Endothelial cell of umbilical vein (primary cell): ENCODE data around the gene GSTM4. TPM values are rescaled to one million over a fixed set of nuclear protein-coding genes. Genes with fewer than 3 reads are reported as not detected.

Experiments
- BruUV-seq: library from RNA; stranded (reverse); fragments of 400-500 nt; replicated peaks from 2 replicates; lab custom pipeline; 2021; lab: Mats Ljungman, UMichigan
- CTCF ChIA-PET: fragments of 300-600, 350-600 bp; sonication (Branson Sonifier 250); formaldehyde crosslinking; loops from one replicate; lab custom pipeline; 2021; ENCODE audit warnings: antibody characterized with exemption, inconsistent platforms; lab: Charles Lee
- POLR2A ChIA-PET: fragments of 300-600, 350-600 bp; sonication (Branson Sonifier 250); formaldehyde crosslinking; loops from one replicate; lab custom pipeline; 2021; ENCODE audit warnings: antibody characterized with exemption, inconsistent platforms; lab: Charles Lee
- DNase-seq: peaks from one replicate; pipeline ENCODE4 v3.0.0-alpha.2; 2011; ENCODE audit warnings: low read depth, low spot score
- FAIRE-seq: peaks from 2 replicates; lab custom pipeline; 2011; peaks lifted over from hg19 to GRCh38; lab: Jason Lieb, UNC
- H2AFZ ChIP-seq: 2 replicates; pipeline ENCODE4 v1.6.0; 2012; ENCODE audit warnings: low read depth, low read length, control low read depth, inconsistent platforms
- H3K27ac ChIP-seq: 2 replicates; pipeline ENCODE4 v1.5.1; 2011; ENCODE audit warnings: low read depth, mild to moderate bottlenecking, control low read depth, low read length, moderate library complexity; ENCODE audit not compliant: insufficient read depth
- H3K27me3 ChIP-seq, 2 experiments: 2 replicates each; pipeline versions ENCODE4 v1.6.0 to v1.6.1; 2011; ENCODE audit warnings: low read length in 2 of 2, mixed read lengths in 1 of 2; ENCODE audit not compliant: control insufficient read depth in 2 of 2, insufficient read depth in 2 of 2
- H3K36me3 ChIP-seq, 2 experiments: 2 replicates in 1 of 2; 3 replicates in 1 of 2; pipeline ENCODE4 v1.5.1; 2011; ENCODE audit warnings: low read length in 2 of 2, mild to moderate bottlenecking in 1 of 2, moderate library complexity in 1 of 2; ENCODE audit not compliant: control insufficient read depth in 2 of 2, insufficient read depth in 2 of 2; ENCODE audit errors: extremely low read depth in 1 of 2
- H3K4me1 ChIP-seq: 3 replicates; pipeline ENCODE4 v1.5.1; 2011; ENCODE audit warnings: mild to moderate bottlenecking, low read length; ENCODE audit not compliant: control insufficient read depth, insufficient read depth; ENCODE audit errors: extremely low read depth
- H3K4me2 ChIP-seq: 2 replicates; pipeline ENCODE4 v1.6.1; 2011; ENCODE audit warnings: low read length, control low read depth, mixed read lengths; ENCODE audit not compliant: insufficient read depth
- H3K4me3 ChIP-seq, 3 experiments: fragments of 200-600 bp in 1 of 3; sonication (generic), shearing (Covaris generic) in 1 of 3; replicated peaks in 1 of 3; 2 replicates each; pipeline ENCODE4 v1.5.1; 2011 to 2016; ENCODE audit warnings: control low read depth in 3 of 3, low read length in 3 of 3, mild to moderate bottlenecking in 2 of 3, inconsistent platforms in 1 of 3, low read depth in 1 of 3, moderate library complexity in 1 of 3; ENCODE audit not compliant: insufficient read depth in 1 of 3
- H3K79me2 ChIP-seq: 2 replicates; pipeline ENCODE4 v1.6.0; 2012; ENCODE audit warnings: low read length, inconsistent platforms; ENCODE audit not compliant: control insufficient read depth, insufficient read depth
- H3K9ac ChIP-seq: replicated peaks from 2 replicates; pipeline ENCODE3; 2011; ENCODE audit warnings: low read length, control low read depth; ENCODE audit not compliant: insufficient read depth; ENCODE audit errors: extremely low read depth
- H3K9me1 ChIP-seq: replicated peaks from 3 replicates; pipeline ENCODE4 v1.6.0; 2011; ENCODE audit warnings: mild to moderate bottlenecking, low read length; ENCODE audit not compliant: control insufficient read depth, insufficient read depth; ENCODE audit errors: extremely low read depth
- H3K9me3 ChIP-seq: replicated peaks from 2 replicates; pipeline ENCODE4 v1.5.1; 2012; ENCODE audit warnings: low read length, inconsistent platforms; ENCODE audit not compliant: control insufficient read depth, insufficient read depth
- H4K20me1 ChIP-seq: replicated peaks from 2 replicates; pipeline ENCODE3; 2011; ENCODE audit warnings: mild to moderate bottlenecking, low read length; ENCODE audit not compliant: control insufficient read depth, insufficient read depth; ENCODE audit errors: extremely low read depth
- EZH2 ChIP-seq: IDR thresholded peaks from 2 replicates; pipeline ENCODE4 v1.6.1; 2012; ENCODE audit warnings: borderline replicate concordance, low read depth, mild to moderate bottlenecking, moderate library complexity, low read length, inconsistent platforms; ENCODE audit not compliant: severe bottlenecking
- FOS ChIP-seq: IDR thresholded peaks from 2 replicates; pipeline ENCODE4 v1.6.1; 2011; ENCODE audit warnings: mild to moderate bottlenecking, low read length, moderate library complexity, borderline replicate concordance; ENCODE audit not compliant: insufficient read depth
- GATA2 ChIP-seq: IDR thresholded peaks from 2 replicates; pipeline ENCODE4 v1.7.0; 2011; ENCODE audit warnings: low read depth, mild to moderate bottlenecking, moderate library complexity, mixed read lengths, low read length; ENCODE audit not compliant: insufficient read length, insufficient read depth
- JUN ChIP-seq: IDR thresholded peaks from 2 replicates; pipeline ENCODE4 v1.6.1; 2011; ENCODE audit warnings: borderline replicate concordance, low read depth; ENCODE audit not compliant: insufficient read length, insufficient read depth
- MYC ChIP-seq: IDR thresholded peaks from one replicate; pipeline ENCODE4 v1.6.1; 2011; ENCODE audit warnings: mild to moderate bottlenecking, low read depth, low read length
- POLR2A ChIP-seq: IDR thresholded peaks from 2 replicates; pipeline ENCODE4 v1.6.1; 2012; ENCODE audit warnings: low read depth, mild to moderate bottlenecking, control low read depth, low read length
- POLR2AphosphoS5 ChIP-seq: IDR thresholded peaks from 2 replicates; pipeline ENCODE4 v1.6.1; 2012; ENCODE audit warnings: low read depth, mild to moderate bottlenecking, control low read depth, low read length, moderate library complexity; ENCODE audit not compliant: insufficient read depth
- dilution Hi-C: fragments of 300-500 bp; cut with MboI; formaldehyde crosslinking; loops from one replicate; pipeline ENCODE4 v1.15.0; 2019; ENCODE audit warnings: low sequenced_read_pairs; ENCODE audit not compliant: extremely low pct_ligation_motif_present
- intact Hi-C: fragments of 100-400 bp; cut with micrococcal nuclease; formaldehyde crosslinking; loops from one replicate; pipeline ENCODE4 v1.10.0; 2022
- polyA plus RNA-seq, 4 experiments: library from polyadenylated mRNA; depleted of rRNA in 3 of 4; stranded (reverse) in 3 of 4; unstranded in 1 of 4; fragments of >200 nt; gene quantifications; 2 replicates each; pipeline versions ENCODE4 v1.2.1 to v1.2.3, GENCODE V29; 2011 to 2012; ENCODE audit warnings: missing spikeins in 1 of 4
- total RNA-seq: library from RNA; stranded (reverse); gene quantifications from 2 replicates; pipeline ENCODE4 v1.2.3, GENCODE V29; 2021
- TF ChIP-seq, protein P1 (sequence below): IDR thresholded peaks from 2 replicates; pipeline ENCODE4 v1.6.1; 2011; ENCODE audit not compliant: insufficient read depth, insufficient read length
- TF ChIP-seq, protein P2 (sequence below), 2 donors: IDR thresholded peaks; 1 replicate in 1 of 2; 2 replicates in 1 of 2; pipeline ENCODE4 v1.5.1; 2011; ENCODE audit warnings: low read length in 2 of 2, mild to moderate bottlenecking in 2 of 2, moderate library complexity in 2 of 2, control low read depth in 1 of 2, inconsistent platforms in 1 of 2, low read depth in 1 of 2; ENCODE audit not compliant: insufficient read depth in 1 of 2; ENCODE audit errors: extremely low read depth in 1 of 2

The GSTM4 gene
- total and polyA plus RNA-seq, 2 donors (not counting 3 experiments of a cell fraction or from before 2014, with no cell fraction given), result 9.5 to 11.6 TPM

DNA sequence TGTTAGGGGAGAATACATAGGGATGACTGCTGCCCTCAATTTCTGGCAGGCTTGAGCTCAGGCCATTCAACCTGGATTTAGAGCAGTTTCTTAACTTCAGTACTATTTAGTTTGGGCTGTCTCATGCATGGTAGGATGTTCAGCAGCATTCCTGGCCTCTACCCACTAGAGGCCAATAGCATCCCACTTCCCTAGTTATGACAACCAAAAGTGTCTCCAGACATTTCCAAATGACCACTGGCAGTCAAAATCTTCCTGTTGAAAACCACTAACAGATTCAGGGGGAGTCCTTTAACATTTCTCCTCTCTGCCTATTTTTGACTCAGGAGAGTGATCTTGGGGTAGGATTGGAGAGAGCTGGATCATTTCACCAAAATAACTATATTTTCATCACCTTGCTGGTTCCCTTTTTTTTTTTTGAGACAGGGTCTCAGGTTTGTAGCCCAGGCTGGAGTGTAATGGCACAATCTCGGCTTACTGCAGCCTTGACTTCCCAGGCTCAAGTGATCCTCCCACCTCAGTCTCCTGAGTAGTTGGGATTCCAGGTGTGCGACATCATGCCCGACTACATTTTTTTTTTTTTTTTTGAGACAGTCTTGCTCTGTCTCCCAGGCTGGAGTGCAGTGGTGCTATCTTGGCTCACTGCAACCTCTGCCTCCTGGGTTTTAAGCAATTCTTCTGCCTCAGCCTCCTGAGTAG, 45.1 kb upstream of the GSTM4 start:
- BruUV-seq, result no TSS peak
- Histone ChIP-seq H3K4me1 (peaks cover 24% of the 10 kb centered on the region), H3K9me3 (no peaks in the 10 kb centered on the region), H3K4me2 (no peak overlapping the region), H4K20me1 (no peaks in the 10 kb centered on the region), H3K9ac (no peak overlapping the region), H3K27me3 (no peaks in the 10 kb centered on the region), H3K9me1 (no peaks in the 10 kb centered on the region), H3K36me3 (no peaks in the 10 kb centered on the region), H3K79me2 (no peaks in the 10 kb centered on the region), H2AFZ (no peak overlapping the region), H3K4me3 (no peak overlapping the region), H3K27ac (no peak overlapping the region)
- TF ChIP-seq POLR2A, result no peak
- TF ChIP-seq, protein P1, sequence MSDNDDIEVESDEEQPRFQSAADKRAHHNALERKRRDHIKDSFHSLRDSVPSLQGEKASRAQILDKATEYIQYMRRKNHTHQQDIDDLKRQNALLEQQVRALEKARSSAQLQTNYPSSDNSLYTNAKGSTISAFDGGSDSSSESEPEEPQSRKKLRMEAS, result no peak
- TF ChIP-seq POLR2AphosphoS5, result no peak
- TF ChIP-seq MYC, result no peak
- TF ChIP-seq GATA2, result no peak
- no peak for TF ChIP-seq JUN
- TF ChIP-seq FOS, result no peak
- TF ChIP-seq, protein P2, sequence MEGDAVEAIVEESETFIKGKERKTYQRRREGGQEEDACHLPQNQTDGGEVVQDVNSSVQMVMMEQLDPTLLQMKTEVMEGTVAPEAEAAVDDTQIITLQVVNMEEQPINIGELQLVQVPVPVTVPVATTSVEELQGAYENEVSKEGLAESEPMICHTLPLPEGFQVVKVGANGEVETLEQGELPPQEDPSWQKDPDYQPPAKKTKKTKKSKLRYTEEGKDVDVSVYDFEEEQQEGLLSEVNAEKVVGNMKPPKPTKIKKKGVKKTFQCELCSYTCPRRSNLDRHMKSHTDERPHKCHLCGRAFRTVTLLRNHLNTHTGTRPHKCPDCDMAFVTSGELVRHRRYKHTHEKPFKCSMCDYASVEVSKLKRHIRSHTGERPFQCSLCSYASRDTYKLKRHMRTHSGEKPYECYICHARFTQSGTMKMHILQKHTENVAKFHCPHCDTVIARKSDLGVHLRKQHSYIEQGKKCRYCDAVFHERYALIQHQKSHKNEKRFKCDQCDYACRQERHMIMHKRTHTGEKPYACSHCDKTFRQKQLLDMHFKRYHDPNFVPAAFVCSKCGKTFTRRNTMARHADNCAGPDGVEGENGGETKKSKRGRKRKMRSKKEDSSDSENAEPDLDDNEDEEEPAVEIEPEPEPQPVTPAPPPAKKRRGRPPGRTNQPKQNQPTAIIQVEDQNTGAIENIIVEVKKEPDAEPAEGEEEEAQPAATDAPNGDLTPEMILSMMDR (IDR thresholded peaks at IDR 0.05; ENCODE audit: extremely low read depth in 1 of 2, insufficient read depth in 1 of 2, low read depth in 1 of 2, low read length in 2 of 2), result no peak
- TF ChIP-seq EZH2, result no peak
- ChIA-PET CTCF (interaction anchor here (0.7 to 1.9 kb wide), 4 partner anchors 9 to 65 kb away, joined by 3 to 7 read pairs (median 4); partner anchors contain the start of gene GNAI3), POLR2A (interaction anchor here (0.7 kb wide), 1 partner anchor 20 kb away, joined by 3 read pairs; no protein-coding TSS in a partner anchor)
- DNase-seq (no peak), FAIRE-seq (no peak)
- intact Hi-C loops (loop anchor here (10.0 kb wide), 1 partner anchor 126 kb away; the partner anchor contains the start of gene ATXN7L2), dilution Hi-C loops (no loop called here)
